Activated CD8-positive, alpha-beta T cell treated with anti-CD3 and anti-CD28 coated beads for 36 hours (primary cell): Measurements from ENCODE around the gene TEX53. TPM values are rescaled to one million over a fixed set of nuclear protein-coding genes. Genes with fewer than 3 reads are reported as not detected.

Experiments
- ATAC-seq: fragments of 200-7000 bp; cut with Tn5 transposase; one replicate; pipeline ENCODE4 v1.10.0; 2021; ENCODE audit warnings: mild to moderate bottlenecking, moderate library complexity
- CTCF ChIA-PET: fragments of 350-600 bp; sonication (Branson Sonifier 250); formaldehyde crosslinking; loops from one replicate; lab custom pipeline; 2021; ENCODE audit warnings: antibody characterized with exemption; lab: Charles Lee
- POLR2A ChIA-PET: fragments of 350-600 bp; sonication (Branson Sonifier 250); formaldehyde crosslinking; loops from one replicate; lab custom pipeline; 2021; ENCODE audit warnings: antibody characterized with exemption; lab: Charles Lee
- DNase-seq: peaks from one replicate; pipeline ENCODE4 v3.0.0-alpha.2; 2020
- H3K27ac Mint-ChIP-seq: one replicate; pipeline ENCODE4 v1.8.0; 2021; ENCODE audit warnings: mild to moderate bottlenecking, mixed read lengths
- H3K27me3 Mint-ChIP-seq: one replicate; pipeline ENCODE4 v1.8.0; 2021; ENCODE audit warnings: mixed read lengths
- H3K36me3 Mint-ChIP-seq: one replicate; pipeline ENCODE4 v1.8.0; 2021; ENCODE audit warnings: low read depth, mixed read lengths
- H3K4me1 Mint-ChIP-seq: one replicate; pipeline ENCODE4 v1.8.0; 2021; ENCODE audit warnings: low read depth, mixed read lengths
- H3K4me3 Mint-ChIP-seq: one replicate; pipeline ENCODE4 v1.8.0; 2021; ENCODE audit warnings: mild to moderate bottlenecking, moderate library complexity, mixed read lengths
- H3K9me3 Mint-ChIP-seq: one replicate; pipeline ENCODE4 v1.8.0; 2021; ENCODE audit warnings: mixed read lengths
- intact Hi-C: fragments of 100-400 bp; cut with micrococcal nuclease; formaldehyde crosslinking; loops from one replicate; pipeline ENCODE4 v1.10.0; 2022
- total RNA-seq, 2 experiments: library from RNA; stranded (reverse); gene quantifications; one replicate each; pipeline ENCODE4 v1.2.3, GENCODE V29; 2021
- TF ChIP-seq, protein P1 (sequence below): fragments of 200-600 bp; IDR thresholded peaks from one replicate; pipeline ENCODE4 v1.8.0; 2022; ENCODE audit warnings: antibody characterized with exemption, mild to moderate bottlenecking

TEX53 gene
- total RNA-seq, 2 experiments from 2014 or later, result not detected

DNA sequence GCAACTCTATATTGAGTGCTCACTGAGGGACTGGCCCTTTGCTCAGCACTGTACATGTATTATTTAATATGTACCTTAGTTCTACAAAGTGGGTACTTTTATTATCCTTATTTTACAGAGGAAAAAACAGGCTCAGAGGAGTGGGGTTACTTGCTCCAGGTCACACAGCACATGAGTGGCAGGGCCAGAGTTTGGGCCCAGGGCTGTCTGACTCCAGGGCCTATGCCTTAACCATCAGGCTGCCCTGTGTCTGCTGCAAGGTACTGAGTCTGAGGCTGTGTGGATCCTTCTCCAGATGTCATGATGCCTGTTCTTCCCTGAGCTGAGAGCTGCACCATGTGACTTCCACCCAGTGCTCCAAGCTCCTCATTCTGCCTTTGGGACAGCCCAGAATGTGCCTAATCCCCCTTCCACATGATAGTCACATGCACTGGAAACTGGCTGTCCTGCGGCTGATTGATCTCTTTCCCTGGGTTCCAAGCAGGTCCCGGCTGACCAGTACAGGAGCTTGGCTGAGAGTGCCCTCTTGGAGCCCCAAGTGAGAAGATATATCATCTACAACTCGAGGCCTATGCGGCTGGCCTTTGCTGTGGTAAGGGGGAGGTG is 31.1 kb downstream of the TEX53 start:
- Mint-ChIP-seq H3K36me3 (peaks cover 44% of the 10 kb centered on the region), H3K4me1 (peaks cover 3% of the 10 kb centered on the region), H3K4me3 (no peak overlapping the region), H3K27me3 (no peaks in the 10 kb centered on the region), H3K9me3 (no peaks in the 10 kb centered on the region), H3K27ac (no peak overlapping the region)
- ATAC-seq, result no peak
- CTCF ChIA-PET, result interaction anchor here (1.7 kb wide), 1 partner anchor 221 kb away, joined by 4 read pairs; no protein-coding TSS in a partner anchor
- intact Hi-C loops, result no loop called here
- TF ChIP-seq, protein P1, sequence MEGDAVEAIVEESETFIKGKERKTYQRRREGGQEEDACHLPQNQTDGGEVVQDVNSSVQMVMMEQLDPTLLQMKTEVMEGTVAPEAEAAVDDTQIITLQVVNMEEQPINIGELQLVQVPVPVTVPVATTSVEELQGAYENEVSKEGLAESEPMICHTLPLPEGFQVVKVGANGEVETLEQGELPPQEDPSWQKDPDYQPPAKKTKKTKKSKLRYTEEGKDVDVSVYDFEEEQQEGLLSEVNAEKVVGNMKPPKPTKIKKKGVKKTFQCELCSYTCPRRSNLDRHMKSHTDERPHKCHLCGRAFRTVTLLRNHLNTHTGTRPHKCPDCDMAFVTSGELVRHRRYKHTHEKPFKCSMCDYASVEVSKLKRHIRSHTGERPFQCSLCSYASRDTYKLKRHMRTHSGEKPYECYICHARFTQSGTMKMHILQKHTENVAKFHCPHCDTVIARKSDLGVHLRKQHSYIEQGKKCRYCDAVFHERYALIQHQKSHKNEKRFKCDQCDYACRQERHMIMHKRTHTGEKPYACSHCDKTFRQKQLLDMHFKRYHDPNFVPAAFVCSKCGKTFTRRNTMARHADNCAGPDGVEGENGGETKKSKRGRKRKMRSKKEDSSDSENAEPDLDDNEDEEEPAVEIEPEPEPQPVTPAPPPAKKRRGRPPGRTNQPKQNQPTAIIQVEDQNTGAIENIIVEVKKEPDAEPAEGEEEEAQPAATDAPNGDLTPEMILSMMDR, result no peak
- POLR2A ChIA-PET, result interaction anchor here (1.1 kb wide), 1 partner anchor 14 kb away, joined by 5 read pairs; no protein-coding TSS in a partner anchor
- DNase-seq, result no peak

DNA sequence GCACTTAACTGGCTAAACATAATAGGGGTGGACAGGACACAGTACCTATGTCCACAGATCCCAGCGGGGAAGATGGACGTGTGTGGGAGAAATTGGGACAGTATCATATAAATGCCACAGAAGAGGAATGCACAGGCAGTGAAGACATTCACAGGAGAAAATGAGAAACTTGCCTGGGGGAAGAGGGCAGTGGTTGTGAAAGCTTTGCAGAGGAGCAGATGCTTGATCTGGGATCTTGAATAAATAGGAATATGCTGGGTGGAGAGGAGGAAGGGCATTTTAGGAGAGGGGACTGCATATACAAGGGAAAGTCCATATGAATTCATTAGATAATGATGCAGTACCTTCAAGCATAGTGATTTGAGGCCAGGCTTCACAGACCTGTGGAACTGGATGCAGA is 32.9 kb downstream of the TEX53 start:
- no peak for DNase-seq
- H3K27me3 Mint-ChIP-seq, result no peaks in the 10 kb centered on the region
- intact Hi-C loops, result no loop called here
- H3K36me3 Mint-ChIP-seq, result peaks cover 44% of the 10 kb centered on the region
- CTCF ChIA-PET, result interaction anchor here (2.6 kb wide), 1 partner anchor 29 kb away, joined by 7 read pairs; no protein-coding TSS in a partner anchor
- TF ChIP-seq, protein P1, result no peak
- no peak for ATAC-seq
- no peaks in the 10 kb centered on the region for H3K9me3 Mint-ChIP-seq
- H3K4me1 Mint-ChIP-seq, result peaks cover 6% of the 10 kb centered on the region
- POLR2A ChIA-PET, result no interaction called here
- H3K4me3 Mint-ChIP-seq, result no peak overlapping the region
- no peak overlapping the region for H3K27ac Mint-ChIP-seq

DNA sequence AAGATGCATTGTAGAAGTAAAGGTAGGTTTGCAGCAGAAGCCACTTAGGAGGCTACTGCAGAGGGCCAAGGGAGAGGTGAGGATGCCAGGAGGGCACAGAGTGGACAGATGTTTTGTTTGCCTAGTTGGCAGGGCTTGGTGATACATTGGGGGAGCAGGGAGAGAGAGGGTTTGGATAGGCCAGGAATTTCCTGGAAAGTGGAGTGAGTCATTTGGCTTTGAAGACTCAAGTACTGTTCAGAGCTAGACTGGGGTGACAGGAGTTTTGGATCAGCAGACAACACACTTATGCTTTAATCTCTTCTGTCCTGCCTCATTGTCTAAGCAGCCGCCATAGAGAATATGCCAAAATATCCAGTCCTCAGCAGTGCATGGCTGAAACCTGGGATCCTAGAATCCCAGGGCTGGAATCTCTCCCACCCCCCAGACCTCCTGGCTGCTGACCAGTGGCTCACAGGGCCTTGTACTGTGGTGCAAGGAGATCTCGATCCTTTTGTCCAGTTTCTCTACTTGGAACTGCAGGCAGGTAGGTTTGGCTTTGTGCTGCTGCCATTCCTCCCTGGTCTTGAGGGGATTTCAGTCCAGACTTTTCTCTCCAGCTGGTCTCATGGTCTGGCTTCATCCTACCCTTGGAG is 35.5 kb downstream of the TEX53 start:
- DNase-seq (no peak), ATAC-seq (no peak)
- no peak overlapping the region for H3K27ac Mint-ChIP-seq
- no peak overlapping the region for H3K4me3 Mint-ChIP-seq
- H3K4me1 Mint-ChIP-seq, result peaks cover 18% of the 10 kb centered on the region
- TF ChIP-seq, protein P1, result no peak
- intact Hi-C loops, result no loop called here
- peaks cover 45% of the 10 kb centered on the region for H3K36me3 Mint-ChIP-seq
- POLR2A ChIA-PET, result interaction anchor here (0.7 to 1.3 kb wide), 3 partner anchors 10 to 329 kb away, joined by 3 read pairs; no protein-coding TSS in a partner anchor
- CTCF ChIA-PET, result interaction anchor here (2.6 kb wide), 1 partner anchor 31 kb away, joined by 7 read pairs; no protein-coding TSS in a partner anchor
- H3K27me3 Mint-ChIP-seq, result no peaks in the 10 kb centered on the region
- H3K9me3 Mint-ChIP-seq, result no peaks in the 10 kb centered on the region

DNA sequence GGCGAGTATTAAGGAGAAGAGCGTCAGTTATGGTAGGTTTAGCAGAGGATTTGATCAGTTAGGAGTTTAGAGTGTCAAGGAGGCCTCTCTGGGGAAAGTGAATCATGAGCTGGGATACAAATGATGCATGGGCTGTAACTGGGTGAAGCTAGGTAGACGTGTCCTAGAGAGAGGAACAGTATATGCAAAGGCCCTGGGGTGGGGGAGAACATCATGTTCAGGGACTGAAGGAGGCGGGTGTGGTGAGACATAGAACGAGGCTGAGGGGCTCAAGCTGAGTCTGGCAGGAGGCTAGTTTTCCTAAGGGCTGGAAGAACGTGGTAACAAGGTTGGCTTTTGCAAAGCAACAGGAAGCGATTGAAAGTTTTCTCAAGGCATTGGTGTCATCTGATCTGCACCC is 36.0 kb downstream of the TEX53 start:
- no peaks in the 10 kb centered on the region for H3K27me3 Mint-ChIP-seq
- no peak overlapping the region for H3K4me3 Mint-ChIP-seq
- no peaks in the 10 kb centered on the region for H3K9me3 Mint-ChIP-seq
- H3K27ac Mint-ChIP-seq, result no peak overlapping the region
- DNase-seq (no peak), ATAC-seq (no peak)
- TF ChIP-seq, protein P1, result no peak
- ChIA-PET CTCF (no interaction called here), POLR2A (interaction anchor here (0.6 to 1.3 kb wide), 3 partner anchors 10 to 331 kb away, joined by 3 read pairs; no protein-coding TSS in a partner anchor)
- intact Hi-C loops, result no loop called here
- H3K4me1 Mint-ChIP-seq, result peaks cover 22% of the 10 kb centered on the region
- H3K36me3 Mint-ChIP-seq, result peaks cover 46% of the 10 kb centered on the region
